Activated B cell treated with CpG ODN at 0.5 μM for 24 hours (primary cell): ENCODE data around the gene LONRF2. TPM values are rescaled to one million over a fixed set of nuclear protein-coding genes. Genes with fewer than 3 reads are reported as not detected.

Experiments used
- ATAC-seq: fragments of 200-7000 bp; cut with Tn5 transposase; one replicate; pipeline ENCODE4 v1.10.0; 2021; ENCODE audit warnings: low read depth, mild to moderate bottlenecking, moderate library complexity
- CTCF ChIA-PET: fragments of 350-600 bp; sonication (Branson Sonifier 250); formaldehyde crosslinking; loops from one replicate; lab custom pipeline; 2021; ENCODE audit warnings: antibody characterized with exemption; lab: Charles Lee
- POLR2A ChIA-PET: fragments of 350-600 bp; sonication (Branson Sonifier 250); formaldehyde crosslinking; loops from one replicate; lab custom pipeline; 2021; ENCODE audit warnings: antibody characterized with exemption; lab: Charles Lee
- DNase-seq: peaks from one replicate; pipeline ENCODE4 v3.0.0; 2022
- H3K27ac Mint-ChIP-seq: one replicate; pipeline ENCODE4 v1.8.0; 2020; ENCODE audit warnings: mixed read lengths
- H3K27me3 Mint-ChIP-seq: one replicate; pipeline ENCODE4 v1.8.0; 2021; ENCODE audit warnings: mixed read lengths
- H3K36me3 Mint-ChIP-seq: one replicate; pipeline ENCODE4 v1.8.0; 2021; ENCODE audit warnings: low read depth, mixed read lengths
- H3K4me1 Mint-ChIP-seq: one replicate; pipeline ENCODE4 v1.8.0; 2021; ENCODE audit warnings: mixed read lengths
- H3K4me3 Mint-ChIP-seq: one replicate; pipeline ENCODE4 v1.8.0; 2020; ENCODE audit warnings: mild to moderate bottlenecking, mixed read lengths
- H3K9me3 Mint-ChIP-seq: one replicate; pipeline ENCODE4 v1.8.0; 2020; ENCODE audit warnings: mixed read lengths
- intact Hi-C: fragments of 100-400 bp; cut with micrococcal nuclease; formaldehyde crosslinking; loops from one replicate; pipeline ENCODE4 v1.15.1; 2024
- total RNA-seq: library from RNA; stranded (reverse); gene quantifications from 2 replicates; pipeline ENCODE4 v1.2.3, GENCODE V29; 2022
- TF ChIP-seq, protein P1 (sequence below): fragments of 200-600 bp; IDR thresholded peaks from one replicate; pipeline ENCODE4 v1.8.0; 2022; ENCODE audit warnings: antibody characterized with exemption, mild to moderate bottlenecking

The LONRF2 gene
- total RNA-seq, 1 donor from 2014 or later = 0.09 TPM

GRCh38 chr2:100266126-100266525 is 56.2 kb downstream of the LONRF2 start:
- DNase-seq (no peak), ATAC-seq (no peak)
- Mint-ChIP-seq H3K4me3 (no peak overlapping the region), H3K9me3 (peaks cover 5% of the 10 kb centered on the region), H3K27ac (no peak overlapping the region), H3K4me1 (peaks cover 2% of the 10 kb centered on the region), H3K27me3 (no peaks in the 10 kb centered on the region), H3K36me3 (no peaks in the 10 kb centered on the region)
- TF ChIP-seq, protein P1, sequence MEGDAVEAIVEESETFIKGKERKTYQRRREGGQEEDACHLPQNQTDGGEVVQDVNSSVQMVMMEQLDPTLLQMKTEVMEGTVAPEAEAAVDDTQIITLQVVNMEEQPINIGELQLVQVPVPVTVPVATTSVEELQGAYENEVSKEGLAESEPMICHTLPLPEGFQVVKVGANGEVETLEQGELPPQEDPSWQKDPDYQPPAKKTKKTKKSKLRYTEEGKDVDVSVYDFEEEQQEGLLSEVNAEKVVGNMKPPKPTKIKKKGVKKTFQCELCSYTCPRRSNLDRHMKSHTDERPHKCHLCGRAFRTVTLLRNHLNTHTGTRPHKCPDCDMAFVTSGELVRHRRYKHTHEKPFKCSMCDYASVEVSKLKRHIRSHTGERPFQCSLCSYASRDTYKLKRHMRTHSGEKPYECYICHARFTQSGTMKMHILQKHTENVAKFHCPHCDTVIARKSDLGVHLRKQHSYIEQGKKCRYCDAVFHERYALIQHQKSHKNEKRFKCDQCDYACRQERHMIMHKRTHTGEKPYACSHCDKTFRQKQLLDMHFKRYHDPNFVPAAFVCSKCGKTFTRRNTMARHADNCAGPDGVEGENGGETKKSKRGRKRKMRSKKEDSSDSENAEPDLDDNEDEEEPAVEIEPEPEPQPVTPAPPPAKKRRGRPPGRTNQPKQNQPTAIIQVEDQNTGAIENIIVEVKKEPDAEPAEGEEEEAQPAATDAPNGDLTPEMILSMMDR = no peak
- intact Hi-C loops = no loop called here
- POLR2A ChIA-PET = interaction anchor here (0.5 to 1.1 kb wide), 3 partner anchors 19 to 123 kb away, joined by 3 to 4 read pairs (median 4); no protein-coding TSS in a partner anchor
- CTCF ChIA-PET = interaction anchor here (1.6 to 2.5 kb wide), 2 partner anchors 115 to 707 kb away, joined by 4 to 9 read pairs; no protein-coding TSS in a partner anchor

- no peak for ATAC-seq
- intact Hi-C loops = no loop called here
- CTCF ChIA-PET = interaction anchor here (2.5 kb wide), 1 partner anchor 116 kb away, joined by 9 read pairs; no protein-coding TSS in a partner anchor
These were observed 57.1 kb downstream of the LONRF2 start for GRCh38 chr2:100265226-100265625.

GRCh38 chr2:100264651-100265050 is 57.6 kb downstream of the LONRF2 start:
- ChIA-PET CTCF (interaction anchor here (1.0 to 4.8 kb wide), 3 partner anchors 11 to 287 kb away, joined by 3 to 80 read pairs (median 3); no protein-coding TSS in a partner anchor), POLR2A (no interaction called here)
- Mint-ChIP-seq H3K4me1 (peaks cover 8% of the 10 kb centered on the region), H3K27ac (no peak overlapping the region), H3K36me3 (no peaks in the 10 kb centered on the region), H3K27me3 (no peaks in the 10 kb centered on the region), H3K4me3 (no peak overlapping the region), H3K9me3 (no peaks in the 10 kb centered on the region)
- TF ChIP-seq, protein P1 = no peak
- intact Hi-C loops = loop anchor here (5.0 kb wide), 3 partner anchors 133 to 927 kb away; partner anchors contain the start of genes EIF5B, PDCL3 and TXNDC9
- no peak for ATAC-seq
- no peak for DNase-seq

More at GRCh38 chr2:100265226-100265625, 57.1 kb downstream of the LONRF2 start:
- H3K4me3 Mint-ChIP-seq = no peak overlapping the region
- peaks cover 8% of the 10 kb centered on the region for H3K4me1 Mint-ChIP-seq
- no peak for DNase-seq
- no peak overlapping the region for H3K27ac Mint-ChIP-seq
- POLR2A ChIA-PET = interaction anchor here (1.0 kb wide), 1 partner anchor 124 kb away, joined by 3 read pairs; no protein-coding TSS in a partner anchor
- TF ChIP-seq, protein P1 = no peak
- H3K27me3 Mint-ChIP-seq = no peaks in the 10 kb centered on the region
- no peaks in the 10 kb centered on the region for H3K9me3 Mint-ChIP-seq
- H3K36me3 Mint-ChIP-seq = no peaks in the 10 kb centered on the region

- intact Hi-C loops = loop anchor here (5.0 kb wide), 3 partner anchors 133 to 927 kb away; partner anchors contain the start of genes EIF5B, PDCL3 and TXNDC9
- DNase-seq (no peak), ATAC-seq (no peak)
- H3K4me1 Mint-ChIP-seq = peaks cover 8% of the 10 kb centered on the region
- TF ChIP-seq, protein P1 = no peak
- ChIA-PET POLR2A (no interaction called here), CTCF (interaction anchor here (1.0 to 6.7 kb wide), 7 partner anchors 8 to 704 kb away, joined by 3 to 80 read pairs (median 7); partner anchors contain the start of gene PDCL3)
- H3K4me3 Mint-ChIP-seq = no peak overlapping the region
- H3K27ac Mint-ChIP-seq = no peak overlapping the region
- no peaks in the 10 kb centered on the region for H3K36me3 Mint-ChIP-seq
- no peaks in the 10 kb centered on the region for H3K27me3 Mint-ChIP-seq
- H3K9me3 Mint-ChIP-seq = no peaks in the 10 kb centered on the region
These were observed 58.2 kb downstream of the LONRF2 start for GRCh38 chr2:100264121-100264520.

- Mint-ChIP-seq H3K27ac (no peak overlapping the region), H3K36me3 (no peaks in the 10 kb centered on the region), H3K4me1 (peaks cover 8% of the 10 kb centered on the region), H3K9me3 (no peaks in the 10 kb centered on the region), H3K27me3 (no peaks in the 10 kb centered on the region), H3K4me3 (no peak overlapping the region)
- CTCF ChIA-PET = interaction anchor here (0.6 to 6.7 kb wide), 35 partner anchors 10 to 726 kb away, joined by 3 to 80 read pairs (median 4); partner anchors contain the start of genes AFF3 and PDCL3
- POLR2A ChIA-PET = interaction anchor here (1.0 to 1.8 kb wide), 2 partner anchors 118 to 300 kb away, joined by 4 read pairs; partner anchors contain the start of gene PDCL3
- DNase-seq = peak; percentile 51
- intact Hi-C loops = loop anchor here (1.0 to 5.0 kb wide), 7 partner anchors 119 to 925 kb away; partner anchors contain the start of genes EIF5B, PDCL3 and TXNDC9
- TF ChIP-seq, protein P1 = peak; percentile 92
- peak; percentile 76 for ATAC-seq
These were observed 59.6 kb downstream of the LONRF2 start for GRCh38 chr2:100262555-100263320.
